Femur (tissue), 1 donor: ENCODE results near the gene COL24A1.
"Not testable (repeated sequence)": the region's sequence is repeated elsewhere in the genome, so short reads cannot be mapped to it uniquely, and the experiment has no call there.

Experiments used
- DNase-seq: peaks from one replicate; pipeline ENCODE4 v3.0.0-alpha.2; 2017

COL24A1 gene

GRCh38 chr1:86152887-86153286 is 3.7 kb downstream of the COL24A1 start:
- no peak for DNase-seq

- DNase-seq, result no peak
These were observed 5.1 kb downstream of the COL24A1 start for GRCh38 chr1:86151427-86151826.

DNA sequence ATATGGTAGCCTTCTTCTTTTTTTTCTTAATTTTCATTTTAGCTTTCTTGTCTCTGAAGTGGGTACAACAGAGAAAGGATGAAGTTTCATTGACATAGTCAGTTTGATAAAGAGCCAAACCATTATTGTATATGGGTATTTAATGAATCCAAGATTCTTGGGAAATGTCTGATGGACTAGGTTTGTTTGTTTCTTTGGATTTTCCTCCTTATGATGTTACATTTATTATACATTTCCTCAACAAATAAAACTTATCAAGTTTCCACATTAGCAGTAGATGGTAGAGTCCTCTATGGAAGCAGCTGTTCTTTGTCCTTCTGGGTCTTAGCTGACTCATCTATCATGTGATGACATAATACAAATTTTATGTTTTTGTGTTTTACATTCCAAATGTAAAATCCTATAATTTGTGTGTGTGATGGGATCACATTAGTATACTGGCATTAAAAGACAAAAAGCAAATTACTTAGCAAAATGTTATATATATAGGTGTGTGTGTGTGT is 6.0 kb downstream of the COL24A1 start:
- DNase-seq, result no peak

- no peak for DNase-seq
These were observed 7.0 kb downstream of the COL24A1 start for GRCh38 chr1:86149591-86149990.

DNA sequence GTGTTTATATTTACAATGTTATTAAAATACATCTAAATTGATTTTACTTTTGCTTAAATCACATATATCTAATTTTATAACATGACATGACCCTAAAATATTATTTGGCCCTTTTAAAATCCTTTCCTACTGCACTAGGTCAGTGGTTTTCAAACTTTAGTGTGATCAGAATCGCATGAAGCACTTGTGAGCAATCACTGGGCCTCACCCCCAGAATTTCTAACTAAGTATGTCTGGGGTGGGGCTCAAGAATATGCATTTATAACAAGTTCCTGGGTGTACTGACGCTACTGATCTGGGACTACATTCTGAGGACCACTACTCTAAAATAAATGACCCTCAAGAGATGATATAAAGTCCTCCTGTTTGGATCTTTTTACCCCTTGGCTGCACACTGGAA is 8.8 kb downstream of the COL24A1 start:
- DNase-seq, result no peak

DNA sequence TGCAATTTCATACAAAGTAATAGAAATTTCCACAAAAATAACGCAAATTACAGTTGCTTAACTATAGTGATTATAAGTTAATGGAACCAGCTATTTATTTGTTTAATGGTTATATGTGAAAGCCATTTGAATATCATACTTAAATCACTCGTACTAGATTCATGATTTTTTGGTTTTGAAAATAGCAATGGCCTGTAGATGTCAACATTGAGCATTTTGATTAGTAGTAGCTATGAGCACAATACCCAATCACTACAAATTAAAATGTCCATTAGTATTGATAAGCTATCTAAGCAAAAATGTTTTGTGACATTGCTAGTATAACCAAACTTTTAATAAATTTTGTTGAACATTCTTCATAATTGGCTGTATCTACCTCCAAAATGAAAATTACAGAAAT is 10.0 kb downstream of the COL24A1 start:
- DNase-seq, result no peak

GRCh38 chr1:86140281-86140880 is 16.2 kb downstream of the COL24A1 start:
- no peak for DNase-seq

GRCh38 chr1:86138746-86139145 is 17.8 kb downstream of the COL24A1 start:
- no peak for DNase-seq

- no peak for DNase-seq
These were observed 19.1 kb downstream of the COL24A1 start for GRCh38 chr1:86137436-86137835.

GRCh38 chr1:86119214-86119764 is 37.3 kb downstream of the COL24A1 start:
- no peak for DNase-seq

GRCh38 chr1:86114816-86115400 is 41.7 kb downstream of the COL24A1 start:
- no peak for DNase-seq

- no peak for DNase-seq
These were observed 42.3 kb downstream of the COL24A1 start for GRCh38 chr1:86114236-86114635.

GRCh38 chr1:86111590-86111989 is 45.0 kb downstream of the COL24A1 start:
- not testable (repeated sequence) for DNase-seq

DNA sequence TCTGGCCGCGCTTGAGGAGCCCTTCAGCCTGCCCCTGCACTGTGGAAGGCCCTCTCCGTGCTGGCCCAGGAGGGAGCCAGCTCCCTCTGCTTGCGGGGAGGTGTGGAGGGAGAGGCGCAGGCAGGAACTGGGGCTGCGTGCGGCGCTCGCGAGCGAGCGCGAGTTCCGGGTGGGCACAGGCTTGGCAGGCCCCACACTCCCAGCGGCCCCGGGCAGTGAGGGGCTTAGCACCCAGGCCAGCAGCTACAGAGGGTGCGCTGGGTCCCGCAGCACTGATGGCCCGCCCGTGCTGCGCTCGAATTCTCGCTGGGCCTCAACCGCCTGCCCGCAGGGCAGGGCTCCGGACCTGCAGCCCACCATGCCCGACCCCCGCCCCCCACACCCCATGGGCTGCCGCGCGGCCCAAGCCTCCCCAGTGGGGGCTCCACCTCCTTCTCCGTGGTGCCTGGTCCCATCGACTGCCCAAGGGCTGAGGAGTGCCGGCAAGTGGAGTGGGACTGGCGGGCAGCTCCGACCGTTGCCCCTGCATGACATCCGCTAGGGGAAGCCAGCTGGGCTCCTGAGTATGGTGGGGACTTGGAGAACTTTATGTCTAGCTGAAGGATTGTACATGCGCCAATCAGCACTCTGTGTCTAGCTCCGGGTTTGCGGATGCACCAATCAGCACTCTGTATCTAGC is 46.0 kb downstream of the COL24A1 start:
- DNase-seq, result no peak

- no peak for DNase-seq
These were observed 51.1 kb downstream of the COL24A1 start for GRCh38 chr1:86105533-86105866.

DNA sequence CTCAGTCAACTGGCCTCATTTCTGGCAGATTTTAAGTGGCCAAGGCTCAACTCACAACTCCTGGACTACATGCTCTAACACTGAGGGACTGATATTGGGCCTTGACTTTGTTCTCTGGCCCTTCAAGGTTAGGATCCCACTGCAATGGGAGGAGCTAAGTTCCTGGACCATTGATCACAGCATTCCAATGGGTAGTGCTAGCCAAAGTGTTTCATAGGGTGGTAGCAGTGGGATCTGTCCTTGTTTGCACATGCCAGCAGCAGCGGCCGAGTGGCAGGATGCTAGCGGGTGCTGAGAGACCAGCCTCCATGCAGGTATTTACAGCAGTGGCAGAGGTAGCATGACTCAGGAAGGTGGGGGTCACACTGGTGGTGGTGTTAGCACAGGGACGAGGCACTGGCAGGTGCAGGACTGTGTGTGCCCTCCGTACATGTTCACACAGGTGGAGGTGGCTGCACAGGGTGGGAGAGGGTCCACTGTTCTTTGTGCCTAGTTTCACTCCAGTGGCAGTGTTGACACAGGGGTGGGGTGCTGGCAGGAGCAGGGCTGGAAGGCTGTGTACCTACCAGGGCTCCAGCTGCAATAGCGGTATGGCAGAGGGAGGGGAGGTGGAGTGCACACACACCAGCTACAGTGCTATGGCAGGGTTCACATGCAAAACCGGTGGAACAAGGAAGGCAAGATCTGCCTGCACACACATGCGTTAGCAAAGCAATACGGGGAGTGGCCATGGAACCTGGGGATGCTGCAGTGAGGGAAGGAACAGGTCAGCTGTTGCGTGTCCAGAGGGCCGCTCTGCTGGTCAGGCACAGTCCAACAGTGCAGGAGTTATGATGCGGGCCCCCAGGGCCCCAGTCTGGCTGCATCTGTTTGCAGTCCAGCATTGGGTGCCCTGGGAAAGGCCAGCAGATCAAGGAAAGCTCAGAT is 51.7 kb downstream of the COL24A1 start:
- no peak for DNase-seq

DNA sequence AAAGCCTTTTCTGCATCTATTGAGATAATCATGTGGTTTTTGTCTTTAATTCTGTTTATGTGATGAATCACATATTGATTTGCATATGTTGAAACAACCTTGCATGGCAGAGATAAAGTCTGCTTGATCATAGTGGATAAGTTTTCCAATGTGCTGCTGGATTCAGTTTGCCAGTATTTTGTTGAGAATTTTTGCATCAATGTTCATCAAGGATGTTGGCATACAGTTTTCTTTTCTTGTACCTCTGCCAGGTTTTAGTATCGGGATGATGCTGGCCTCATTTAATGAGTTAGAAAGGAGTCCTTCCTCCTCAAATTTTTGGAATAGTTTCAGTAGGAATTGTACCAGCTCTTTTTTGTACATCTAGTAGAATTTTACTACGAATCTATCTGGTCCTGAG is 55.0 kb downstream of the COL24A1 start:
- no peak for DNase-seq

DNA sequence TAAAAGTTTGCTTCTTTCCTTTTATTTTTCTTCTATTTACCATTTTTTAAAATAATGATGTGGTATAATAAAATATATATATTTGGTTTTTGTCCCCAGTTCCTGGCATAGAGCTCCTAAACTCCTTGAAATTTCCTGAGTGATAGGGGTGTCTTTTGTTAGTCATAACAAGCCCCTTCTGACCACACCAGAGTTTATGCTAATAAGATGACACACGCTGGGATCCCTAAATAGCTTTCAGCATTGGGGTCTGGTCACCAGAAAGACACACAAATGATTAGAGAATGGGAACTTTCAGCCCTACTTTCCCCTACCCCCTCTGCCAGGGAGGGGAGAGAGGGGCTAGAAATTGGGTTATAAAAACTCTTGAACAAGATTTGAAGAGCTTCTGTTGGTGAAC is 56.2 kb downstream of the COL24A1 start:
- DNase-seq, result no peak

GRCh38 chr1:86089765-86090164 is 66.8 kb downstream of the COL24A1 start:
- DNase-seq, result no peak

DNA sequence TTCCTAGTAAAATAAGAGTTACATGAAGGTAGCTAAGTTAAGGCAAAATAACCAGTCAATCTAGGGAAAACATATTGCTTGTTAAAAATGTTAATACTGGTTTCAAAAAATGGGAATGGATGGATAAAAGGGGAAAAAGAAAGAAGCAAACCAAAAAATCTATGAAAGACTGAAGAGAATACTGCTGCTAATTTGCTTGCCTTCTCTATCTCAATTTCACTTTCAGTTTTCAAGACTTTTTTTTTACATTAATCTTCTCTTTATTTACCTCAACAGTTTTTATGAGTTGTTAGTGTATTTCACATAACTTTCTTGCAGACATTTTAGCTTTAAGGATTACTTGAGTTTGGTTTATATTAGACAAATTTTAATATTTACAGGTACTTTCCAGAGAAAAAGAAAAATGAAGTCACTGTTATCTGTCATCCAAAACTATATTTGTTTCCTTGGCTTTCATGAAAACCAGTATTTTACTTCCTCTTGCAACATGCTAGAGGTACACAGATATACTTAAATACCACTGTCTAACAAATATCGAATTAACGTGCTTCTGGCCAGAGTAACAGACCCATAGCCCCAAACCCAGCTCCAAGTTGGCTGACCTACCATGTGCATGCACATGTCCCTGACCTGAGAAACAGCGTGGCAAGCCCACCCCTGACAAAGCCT is 70.7 kb downstream of the COL24A1 start:
- no peak for DNase-seq

- no peak for DNase-seq
These were observed 71.6 kb downstream of the COL24A1 start for GRCh38 chr1:86084998-86085397.

DNA sequence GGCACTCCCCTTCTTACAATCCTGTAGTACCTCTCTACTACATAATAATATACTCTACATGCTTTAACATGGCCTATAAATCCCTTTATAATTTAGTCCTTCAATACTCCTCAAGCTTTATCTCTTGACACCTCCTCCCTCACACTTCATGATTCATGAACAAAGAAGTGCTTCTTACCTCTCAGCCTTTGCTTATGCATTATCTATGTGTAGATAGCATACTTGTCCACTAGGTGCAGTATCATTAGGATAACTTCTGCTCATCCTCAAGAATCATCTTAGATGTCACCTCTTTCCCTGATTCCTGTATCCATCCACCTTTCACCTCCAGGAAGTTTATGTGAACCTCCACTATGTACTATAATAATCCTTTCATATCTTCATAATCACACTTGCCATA is 74.4 kb downstream of the COL24A1 start:
- no peak for DNase-seq
